Body of pancreas (tissue), 4 donors: ENCODE results near the gene PTPRZ1. TPM values are rescaled to one million over a fixed set of nuclear protein-coding genes. Genes with fewer than 3 reads are reported as not detected.
A peak's percentile ranks its signal among the peaks of the same experiment; 100 is the strongest.

Source experiments
- ATAC-seq: fragments of 150-250 bp; one replicate; pipeline ENCODE4 v1.9.1; 2016
- DNase-seq, 4 donors: peaks; one replicate each; pipeline ENCODE4 v3.0.0-alpha.2; 2019
- H3K27ac ChIP-seq, 4 donors: fragments of 200-600 bp; sonication (generic); 1 replicate in 3 of 4; 2 replicates in 1 of 4; pipeline versions ENCODE4 v1.5.1 to v1.6.1; 2016 to 2019; ENCODE audit warnings: mild to moderate bottlenecking in 1 of 4, mixed read lengths in 1 of 4, moderate library complexity in 1 of 4
- H3K27me3 ChIP-seq, 2 donors: fragments of 200-600 bp; sonication (generic); one replicate each; pipeline ENCODE4 v1.6.0; 2016; ENCODE audit warnings: mild to moderate bottlenecking in 1 of 2
- H3K36me3 ChIP-seq, 2 donors: fragments of 200-600 bp; sonication (generic); replicated peaks in 1 of 2; 2 replicates each; pipeline ENCODE4 v1.5.1; 2016; ENCODE audit warnings: low read depth in 2 of 2; ENCODE audit not compliant: insufficient read depth in 1 of 2
- H3K4me1 ChIP-seq: fragments of 200-600 bp; sonication (generic); one replicate; pipeline ENCODE4 v1.6.0; 2016
- H3K4me3 ChIP-seq, 2 donors: fragments of 200-600 bp; sonication (generic); 1 replicate in 1 of 2; 2 replicates in 1 of 2; pipeline ENCODE4 v1.5.1; 2016 to 2019
- H3K9me3 ChIP-seq, 3 donors: fragments of 200-600 bp; sonication (generic); 1 replicate in 2 of 3; 2 replicates in 1 of 3; pipeline ENCODE4 v1.5.1; 2016
- CTCF ChIP-seq, 7 experiments: fragments of 450-650 bp in 4 of 7; fragments of 200-600 bp in 3 of 7; sonication (generic) in 3 of 7; IDR thresholded peaks; one replicate each; pipeline ENCODE4 v1.5.1; 2016 to 2019; ENCODE audit warnings: antibody characterized with exemption in 7 of 7
- POLR2A ChIP-seq, 3 donors: fragments of 450-650 bp; IDR thresholded peaks; one replicate each; pipeline ENCODE4 v1.6.1; 2016; ENCODE audit warnings: antibody characterized with exemption in 3 of 3, mild to moderate bottlenecking in 2 of 3
- WGBS, 2 donors: methylation state at CpG; one replicate each; pipeline ENCODE4 v1.1.5; 2017; 5-methylcytosine and 5-hydroxymethylcytosine counted together
- intact Hi-C: fragments of 100-400 bp; cut with DNase I; formaldehyde crosslinking; loops from one replicate; pipeline ENCODE4 v1.15.1; 2023
- total RNA-seq, 2 donors: library from RNA; depleted of rRNA; stranded (reverse); fragments of >200 nt; gene quantifications; one replicate each; pipeline ENCODE4 v1.1.0, GENCODE V29; 2016

Gene PTPRZ1
- total RNA-seq, 2 donors from 2014 or later: 1.6 to 18.5 TPM

- TF ChIP-seq CTCF (IDR thresholded peaks at IDR 0.05): peak; percentile 33 to 80 (median 73)
- no peak for TF ChIP-seq POLR2A (IDR thresholded peaks at IDR 0.05)
Observed at GRCh38 chr7:121994625-121995410, 121.9 kb downstream of the PTPRZ1 start.

GRCh38 chr7:122006687-122007086 is 133.7 kb downstream of the PTPRZ1 start:
- intact Hi-C loops: no loop called here
- 22 to 31% methylated on average over 2 of the region's 2 CpGs for WGBS, 2 donors
- Histone ChIP-seq H3K4me3 (no peak overlapping the region), H3K27me3 (no peaks in the 10 kb centered on the region), H3K9me3 (no peaks in the 10 kb centered on the region), H3K4me1 (no peaks in the 10 kb centered on the region), H3K27ac (no peak overlapping the region), H3K36me3 (no peaks in the 10 kb centered on the region)
- ATAC-seq (no peak), DNase-seq (no peak)
- TF ChIP-seq CTCF (IDR thresholded peaks at IDR 0.05): no peak
- TF ChIP-seq POLR2A (IDR thresholded peaks at IDR 0.05): no peak

More at GRCh38 chr7:121994625-121995410, 121.9 kb downstream of the PTPRZ1 start:
- no peak overlapping the region for H3K27ac ChIP-seq
- no peaks in the 10 kb centered on the region for H3K36me3 ChIP-seq
- intact Hi-C loops: loop anchor here (10.0 kb wide), 2 partner anchors 390 to 620 kb away; no protein-coding TSS in a partner anchor
- H3K4me3 ChIP-seq: no peak overlapping the region
- WGBS, 2 donors: 3 to 6% methylated on average over 5 of the region's 5 CpGs
- ATAC-seq (peak; percentile 97), DNase-seq (peak; percentile 73 to 87 (median 76))
- H3K27me3 ChIP-seq: no peaks in the 10 kb centered on the region
- H3K9me3 ChIP-seq: no peaks in the 10 kb centered on the region
- peaks cover 5% of the 10 kb centered on the region for H3K4me1 ChIP-seq

DNA sequence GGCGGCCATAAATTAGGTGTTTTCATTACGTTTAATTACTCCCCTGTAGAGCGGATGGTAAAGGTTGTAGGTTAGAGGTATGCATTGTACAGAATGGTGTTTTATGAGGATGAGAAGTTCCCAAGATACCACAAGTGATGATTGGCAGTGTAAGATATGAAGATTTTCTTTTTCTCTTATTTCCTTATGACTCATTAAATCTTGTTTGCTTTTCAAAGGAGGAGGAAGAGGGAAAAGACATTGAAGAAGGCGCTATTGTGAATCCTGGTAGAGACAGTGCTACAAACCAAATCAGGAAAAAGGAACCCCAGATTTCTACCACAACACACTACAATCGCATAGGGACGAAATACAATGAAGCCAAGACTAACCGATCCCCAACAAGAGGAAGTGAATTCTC is 137.2 kb downstream of the PTPRZ1 start:
- Histone ChIP-seq H3K27ac (no peak overlapping the region), H3K9me3 (no peaks in the 10 kb centered on the region), H3K36me3 (no peaks in the 10 kb centered on the region), H3K4me1 (no peaks in the 10 kb centered on the region), H3K4me3 (no peak overlapping the region), H3K27me3 (no peaks in the 10 kb centered on the region)
- intact Hi-C loops: no loop called here
- no peak for TF ChIP-seq POLR2A (IDR thresholded peaks at IDR 0.05)
- TF ChIP-seq CTCF (IDR thresholded peaks at IDR 0.05): no peak
- ATAC-seq: no peak
- no peak for DNase-seq
- WGBS, 2 donors: 93 to 97% methylated on average over 7 of the region's 7 CpGs

DNA sequence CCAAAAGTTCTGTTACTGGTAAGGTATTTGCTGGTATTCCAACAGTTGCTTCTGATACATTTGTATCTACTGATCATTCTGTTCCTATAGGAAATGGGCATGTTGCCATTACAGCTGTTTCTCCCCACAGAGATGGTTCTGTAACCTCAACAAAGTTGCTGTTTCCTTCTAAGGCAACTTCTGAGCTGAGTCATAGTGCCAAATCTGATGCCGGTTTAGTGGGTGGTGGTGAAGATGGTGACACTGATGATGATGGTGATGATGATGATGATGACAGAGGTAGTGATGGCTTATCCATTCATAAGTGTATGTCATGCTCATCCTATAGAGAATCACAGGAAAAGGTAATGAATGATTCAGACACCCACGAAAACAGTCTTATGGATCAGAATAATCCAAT is 140.1 kb downstream of the PTPRZ1 start:
- no peak for ATAC-seq
- Histone ChIP-seq H3K4me3 (no peak overlapping the region), H3K4me1 (no peaks in the 10 kb centered on the region), H3K36me3 (no peaks in the 10 kb centered on the region), H3K27ac (no peak overlapping the region), H3K9me3 (no peaks in the 10 kb centered on the region), H3K27me3 (no peaks in the 10 kb centered on the region)
- 71 to 84% methylated on average over 2 of the region's 2 CpGs for WGBS, 2 donors
- no peak for DNase-seq
- intact Hi-C loops: no loop called here
- TF ChIP-seq CTCF (IDR thresholded peaks at IDR 0.05): no peak
- no peak for TF ChIP-seq POLR2A (IDR thresholded peaks at IDR 0.05)

DNA sequence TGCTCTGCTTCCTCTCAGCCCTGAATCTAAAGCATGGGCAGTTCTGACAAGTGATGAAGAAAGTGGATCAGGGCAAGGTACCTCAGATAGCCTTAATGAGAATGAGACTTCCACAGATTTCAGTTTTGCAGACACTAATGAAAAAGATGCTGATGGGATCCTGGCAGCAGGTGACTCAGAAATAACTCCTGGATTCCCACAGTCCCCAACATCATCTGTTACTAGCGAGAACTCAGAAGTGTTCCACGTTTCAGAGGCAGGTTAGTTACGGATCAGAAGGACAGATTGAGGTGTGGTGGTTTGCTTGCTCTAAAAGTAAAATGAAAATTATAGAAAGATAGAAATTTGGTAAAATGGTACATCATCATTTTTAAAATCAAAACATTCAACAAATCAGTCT is 140.7 kb downstream of the PTPRZ1 start:
- WGBS, 2 donors: 67 to 74% methylated on average over 3 of the region's 3 CpGs

More for the DNA sequence above, 140.7 kb downstream of the PTPRZ1 start:
- H3K27ac ChIP-seq: no peak overlapping the region
- no peak overlapping the region for H3K4me3 ChIP-seq
- ATAC-seq (no peak), DNase-seq (no peak)
- intact Hi-C loops: no loop called here
- no peaks in the 10 kb centered on the region for H3K36me3 ChIP-seq
- H3K27me3 ChIP-seq: no peaks in the 10 kb centered on the region
- TF ChIP-seq CTCF (IDR thresholded peaks at IDR 0.05) (no peak), POLR2A (IDR thresholded peaks at IDR 0.05) (no peak)
- H3K4me1 ChIP-seq: no peaks in the 10 kb centered on the region
- no peaks in the 10 kb centered on the region for H3K9me3 ChIP-seq
